Left forelimb (tissue), 1 donor: ENCODE data around the gene FRYL.
"Not testable (repeated sequence)": the region's sequence is repeated elsewhere in the genome, so short reads cannot be mapped to it uniquely, and the experiment has no call there.

Experiments used
- DNase-seq: peaks from one replicate; pipeline ENCODE4 v3.0.0-alpha.2; 2018; ENCODE audit warnings: low spot score

The FRYL gene

DNA sequence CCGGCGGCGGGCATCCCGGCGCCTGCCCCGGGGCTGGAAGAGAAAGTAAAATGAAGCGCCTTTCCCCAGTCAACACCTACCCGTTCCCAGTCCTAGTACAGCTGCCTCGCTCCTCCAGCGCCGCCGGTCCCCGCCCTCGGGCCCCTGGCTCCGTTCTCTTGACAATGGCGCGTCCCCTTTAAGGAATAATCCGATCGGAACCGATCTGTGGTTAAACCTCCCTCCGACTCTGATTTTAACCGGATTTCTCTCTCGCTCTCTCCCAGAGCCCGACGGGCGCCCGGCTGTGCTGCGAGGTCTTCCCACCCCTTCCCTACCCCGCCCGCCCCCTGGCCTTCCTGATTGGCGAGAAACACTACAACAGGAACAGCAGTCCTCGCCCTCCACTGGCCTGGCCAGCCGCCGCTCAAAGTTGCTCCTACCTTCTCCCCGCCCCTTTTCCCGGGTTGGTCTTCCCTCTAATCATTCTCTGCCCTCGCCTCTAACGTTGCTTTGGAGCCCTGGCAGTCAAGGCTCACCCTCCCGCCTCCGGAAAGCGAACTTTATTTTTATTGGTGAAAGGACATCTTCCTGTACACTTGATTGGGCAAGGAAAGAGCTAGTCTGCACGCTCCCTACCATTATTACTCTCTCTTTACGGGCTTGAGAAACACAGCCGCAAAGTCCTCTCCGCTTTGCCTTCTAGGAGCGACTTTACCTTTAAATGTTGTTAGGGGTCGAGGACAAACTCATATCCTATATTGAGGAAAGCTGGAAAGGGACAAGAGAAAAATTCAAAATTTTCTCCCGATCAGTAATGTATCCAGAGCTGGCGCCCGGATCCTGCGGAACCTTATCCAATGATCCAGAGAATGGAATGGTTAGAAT is at the start of gene FRYL:
TSS of gene FRYL (minus strand) at position 282 of the 867 bp plus-strand sequence. CDS start 145,869 bp downstream, outside the sequence.
- DNase-seq, result peak; percentile 99

DNA sequence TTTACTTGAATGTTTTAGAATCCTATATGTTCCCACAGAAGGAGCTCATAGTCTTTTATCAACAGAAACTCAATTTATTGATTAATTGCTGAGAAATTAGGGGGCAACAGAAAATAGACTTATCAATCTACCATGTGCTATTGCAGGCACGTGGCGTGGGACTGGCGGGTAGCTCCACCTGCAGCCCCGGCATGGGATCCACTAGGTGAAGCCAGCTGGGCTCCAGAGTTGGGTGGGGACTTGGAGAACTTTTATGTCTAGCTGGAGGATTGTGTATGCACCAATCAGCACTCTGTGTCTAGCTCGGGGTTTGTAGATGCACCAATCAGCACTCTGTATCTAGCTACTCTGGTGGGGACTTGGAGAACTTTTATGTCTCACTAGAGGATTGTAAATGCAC is 47.5 kb upstream of the FRYL start:
- no peak for DNase-seq

DNA sequence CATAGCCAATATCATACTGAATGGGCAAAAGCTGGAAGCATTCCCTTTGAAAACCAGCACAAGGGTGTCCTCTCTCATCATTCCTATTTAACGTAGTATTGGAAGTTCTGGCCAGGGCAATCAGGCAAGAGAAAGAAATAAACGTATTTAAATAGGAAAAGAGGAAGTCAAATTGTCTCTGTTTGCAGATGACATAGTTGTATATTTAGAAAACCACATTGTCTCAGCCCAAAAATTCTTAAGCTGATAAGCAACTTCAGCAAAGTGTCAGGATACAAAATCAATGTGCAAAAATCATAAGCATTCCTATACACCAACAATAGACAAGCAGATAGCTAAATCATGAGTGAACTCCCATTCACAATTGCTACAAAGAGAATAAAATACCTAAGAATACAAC is 41.4 kb upstream of the FRYL start:
- not testable (repeated sequence) for DNase-seq

DNA sequence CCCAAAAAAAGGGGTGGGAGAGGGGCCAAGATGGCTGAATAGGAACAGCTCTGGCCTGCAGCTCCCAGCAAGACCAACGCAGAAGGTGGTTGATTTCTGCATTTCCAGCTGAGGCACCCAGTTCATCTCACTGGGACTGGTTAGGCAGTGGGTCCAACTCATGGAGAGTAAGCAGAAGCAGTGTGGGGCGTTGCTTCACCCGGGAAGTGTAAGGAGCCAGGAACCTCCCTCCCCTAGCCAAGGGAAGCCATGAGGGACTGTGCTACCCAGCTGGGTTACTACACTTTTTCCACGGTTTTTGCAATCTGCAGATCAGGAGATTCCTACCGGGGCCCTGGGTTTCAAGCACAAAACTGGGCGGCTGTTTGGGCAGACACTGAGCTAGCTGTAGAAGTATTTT is 36.9 kb upstream of the FRYL start:
- DNase-seq, result no peak

DNA sequence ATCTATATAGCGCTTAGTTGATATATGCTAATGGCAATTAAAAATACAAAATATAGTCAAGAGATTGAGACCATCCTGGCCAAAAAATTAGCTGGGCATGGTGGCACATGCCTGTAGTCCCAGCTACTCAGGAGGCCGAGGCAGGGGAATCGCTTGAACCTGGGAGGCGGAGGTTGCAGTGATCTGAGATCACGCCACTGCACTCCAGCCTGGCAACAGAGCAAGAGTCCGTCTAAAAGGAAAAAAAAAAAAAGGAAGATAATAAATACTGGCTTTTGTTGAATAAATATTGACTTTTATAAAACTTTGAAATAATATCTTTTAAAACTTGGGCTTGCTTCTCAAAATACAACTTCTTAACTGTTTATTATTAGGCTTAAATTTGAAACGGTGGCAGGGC is 36.2 kb upstream of the FRYL start:
- not testable (repeated sequence) for DNase-seq

DNA sequence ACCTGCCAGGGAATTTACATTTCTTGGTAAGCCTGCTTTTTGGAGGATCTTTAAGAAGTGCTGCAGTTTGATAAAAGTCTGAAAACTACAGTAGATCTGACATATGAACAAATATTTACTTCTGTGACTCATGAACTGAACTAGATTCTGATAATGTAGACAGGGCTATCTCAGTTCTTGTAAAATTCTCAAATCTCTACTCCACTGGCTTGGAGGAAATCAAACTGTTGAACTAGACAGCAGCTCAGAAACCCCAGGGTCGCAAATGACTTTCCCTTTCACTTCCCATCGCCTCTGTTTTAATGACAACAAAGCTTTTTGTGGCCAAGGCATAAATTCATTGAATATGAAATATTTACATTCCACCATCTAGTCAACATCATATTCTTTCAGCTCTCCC is 35.4 kb upstream of the FRYL start:
- DNase-seq, result no peak

DNA sequence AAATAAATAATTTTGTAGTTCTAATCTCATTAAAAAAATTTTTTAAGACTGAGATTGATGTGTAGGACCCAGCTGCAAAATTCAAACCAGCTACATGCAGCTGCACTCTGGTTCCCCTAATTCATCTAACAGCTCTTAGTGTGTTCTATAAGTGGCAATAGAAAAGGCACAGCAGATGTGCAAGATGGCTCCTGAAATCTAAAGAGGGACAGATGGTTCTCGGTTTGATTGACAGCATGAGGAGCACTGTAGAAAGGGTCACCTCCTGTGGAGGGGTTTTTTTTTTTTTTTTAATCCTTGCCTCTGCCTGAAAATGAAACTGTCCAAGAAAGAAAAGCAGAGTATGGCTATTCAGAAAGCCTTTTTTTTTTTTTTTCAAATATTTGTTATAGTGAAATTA is 33.9 kb upstream of the FRYL start:
- DNase-seq, result no peak

DNA sequence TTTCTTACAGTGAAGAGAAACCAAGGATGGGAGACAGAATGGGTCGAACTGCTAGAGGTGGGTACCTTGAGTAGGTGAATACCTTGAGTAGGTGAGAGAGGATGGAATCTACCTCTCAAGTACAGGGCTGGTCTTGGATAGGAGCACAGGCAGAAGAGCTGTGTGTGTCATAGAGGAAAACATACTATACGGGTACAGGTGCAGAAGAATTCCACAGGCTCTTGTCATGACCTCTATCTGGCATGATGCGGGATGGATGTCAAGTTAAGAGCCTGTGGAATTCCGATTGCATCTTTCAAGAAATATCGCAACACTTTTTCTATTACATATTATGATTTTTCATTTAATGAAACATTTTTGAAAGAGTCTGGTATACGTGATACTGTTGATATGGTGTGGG is 32.8 kb upstream of the FRYL start:
- DNase-seq, result no peak

DNA sequence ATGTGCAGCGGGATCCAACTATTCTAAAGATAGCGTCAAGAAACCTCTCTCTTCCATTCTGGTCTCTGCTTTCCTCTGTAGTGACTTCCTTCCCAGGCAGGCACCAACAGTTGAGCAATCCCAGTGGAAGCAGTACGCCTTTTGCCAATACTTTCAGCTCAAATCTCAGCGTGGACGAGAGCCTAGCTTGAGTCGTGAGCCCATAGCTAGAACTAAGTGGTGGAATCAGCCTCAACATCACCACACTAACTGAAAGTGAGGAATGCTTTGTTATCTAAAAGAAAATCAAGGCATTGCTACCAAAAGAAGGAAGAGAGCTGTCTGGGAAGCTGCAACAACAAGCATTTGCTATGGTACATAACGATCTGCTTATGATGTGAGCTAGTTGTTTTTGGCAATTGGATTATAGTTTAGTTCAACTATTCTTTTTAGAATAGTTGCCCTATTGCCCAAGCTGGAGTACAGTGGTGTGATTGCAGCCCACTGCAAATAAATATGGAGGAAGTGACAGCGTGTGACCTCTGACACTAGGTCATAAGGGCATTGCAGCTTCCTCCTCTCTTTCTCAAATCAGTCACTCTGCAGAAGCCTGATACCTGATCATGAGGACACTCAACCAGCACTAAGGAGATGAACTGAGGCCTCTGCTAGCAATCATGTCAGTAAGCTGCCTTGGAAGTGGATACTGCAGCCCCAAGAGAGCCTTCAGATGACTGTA is 24.7 kb upstream of the FRYL start:
- no peak for DNase-seq

DNA sequence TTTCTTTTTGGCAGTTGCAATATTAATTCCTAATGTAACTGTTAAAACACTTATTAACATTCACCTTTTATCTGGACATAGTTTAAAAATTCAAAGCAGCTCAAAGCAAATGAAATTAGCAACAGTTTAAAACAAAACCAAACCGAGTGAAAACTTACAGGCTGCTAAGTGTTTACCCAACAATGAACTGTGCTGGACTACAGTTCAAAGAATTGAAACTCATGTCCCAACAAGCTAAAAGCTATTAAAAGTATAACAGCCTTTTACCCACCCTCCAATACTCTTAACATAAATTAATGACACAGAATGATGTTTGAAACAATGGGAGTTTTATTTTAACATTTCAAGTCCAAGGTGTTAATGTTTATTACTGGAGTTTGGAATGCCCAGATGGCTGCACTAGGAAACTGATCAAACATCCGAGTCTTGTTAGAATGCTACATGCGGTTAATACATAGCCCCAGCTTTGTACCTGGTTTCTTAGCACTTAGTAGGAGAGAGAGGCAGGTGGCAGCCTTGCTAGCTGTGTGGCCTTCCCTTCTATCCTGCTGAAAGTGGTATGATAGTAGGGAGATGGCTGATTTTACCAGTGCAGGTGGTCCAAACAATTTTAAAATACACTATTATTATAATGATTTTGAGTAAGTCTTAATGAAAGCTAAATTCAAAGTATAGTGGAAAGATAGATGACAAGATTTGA is 21.1 kb upstream of the FRYL start:
- no peak for DNase-seq

DNA sequence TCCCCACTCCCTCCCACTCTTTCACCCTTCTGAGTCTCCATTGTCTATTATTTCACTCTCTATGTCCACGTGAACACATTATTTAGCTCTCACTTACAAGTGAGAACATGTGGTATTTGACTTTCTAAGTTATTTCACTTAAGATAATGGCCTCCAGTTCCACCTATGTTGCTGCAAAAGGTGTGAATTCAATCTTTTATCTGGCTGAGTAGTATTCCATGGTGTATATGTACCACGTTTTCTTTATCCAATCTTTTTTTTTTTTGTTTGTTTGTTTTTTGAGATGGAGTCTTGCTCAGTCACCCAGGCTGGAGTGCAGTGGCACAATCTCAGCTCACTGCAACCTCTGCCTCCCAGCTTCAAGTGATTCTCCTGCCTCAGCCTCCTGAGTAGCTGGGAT is 20.1 kb upstream of the FRYL start:
- not testable (repeated sequence) for DNase-seq

DNA sequence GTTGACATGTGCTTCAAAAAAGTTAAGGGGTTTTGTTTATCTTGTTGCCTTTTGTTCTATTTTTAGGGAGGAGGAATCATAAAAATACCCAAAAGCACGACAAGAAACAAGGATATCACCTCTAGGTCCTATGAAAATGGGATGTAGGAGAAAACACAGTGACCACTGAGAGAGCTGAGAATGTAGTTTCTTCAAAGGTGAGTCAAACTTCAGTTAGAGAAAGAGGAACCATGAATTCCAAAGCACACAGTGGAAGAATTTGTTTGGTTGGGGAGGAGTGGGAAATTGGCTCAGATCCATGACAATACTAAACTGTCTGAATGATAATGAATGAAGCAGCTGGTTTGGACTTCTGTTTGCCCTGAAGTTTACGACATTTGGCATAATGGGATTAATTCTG is 19.1 kb upstream of the FRYL start:
- DNase-seq, result no peak

DNA sequence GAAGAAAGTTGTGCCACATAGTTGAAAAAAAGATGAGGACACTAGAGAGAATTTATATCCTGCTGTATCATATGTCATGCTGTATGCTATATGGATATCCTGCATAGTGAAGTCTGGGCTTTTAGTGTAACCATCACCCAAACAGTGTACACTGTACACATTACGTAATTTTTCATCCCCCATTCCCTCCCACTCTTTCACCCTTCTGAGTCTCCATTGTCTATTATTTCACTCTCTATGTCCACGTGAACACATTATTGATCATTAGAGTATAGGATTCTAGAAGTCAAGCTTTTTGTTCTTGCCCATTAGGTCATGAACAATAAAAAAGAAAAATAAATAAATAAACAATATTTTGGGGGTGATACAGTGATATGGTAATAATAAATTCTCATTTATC is 18.0 kb upstream of the FRYL start:
- no peak for DNase-seq

DNA sequence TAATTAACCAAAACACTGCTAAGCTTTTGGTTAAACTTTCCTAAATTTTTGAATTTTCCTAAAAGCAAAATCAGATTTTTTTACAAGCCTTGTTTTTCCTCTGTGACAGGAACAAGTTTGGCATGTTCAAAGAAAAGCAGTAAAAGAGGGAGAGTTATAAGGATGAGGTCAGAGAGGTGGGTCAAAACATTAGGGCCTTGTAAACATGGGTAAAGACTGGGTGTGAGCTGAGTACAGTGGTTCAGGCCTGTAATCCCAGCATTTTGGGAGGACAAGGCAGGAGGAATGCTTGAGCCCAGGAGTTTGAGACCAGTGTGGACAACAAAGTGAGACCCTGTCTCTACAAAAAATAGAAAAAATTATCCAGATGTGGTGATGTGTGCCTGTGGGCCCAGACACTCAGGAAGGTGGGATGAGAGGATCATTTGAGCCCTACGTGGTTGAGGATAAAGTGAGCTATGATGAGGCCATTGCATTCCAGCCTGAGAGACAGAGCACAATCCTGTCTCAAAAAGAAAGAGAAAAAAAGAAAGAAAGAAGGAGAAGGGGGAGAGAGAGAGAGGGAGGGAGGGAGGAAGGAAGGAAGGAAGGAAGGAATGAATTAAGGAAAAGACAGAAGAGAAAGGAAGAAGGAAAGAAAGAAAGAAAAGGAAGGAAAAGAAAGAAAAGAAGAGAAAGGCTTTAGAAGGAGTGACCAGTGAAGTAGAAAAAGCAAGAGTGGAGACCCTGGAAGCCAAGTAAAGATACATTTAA is 17.0 kb upstream of the FRYL start:
- DNase-seq, result no peak

DNA sequence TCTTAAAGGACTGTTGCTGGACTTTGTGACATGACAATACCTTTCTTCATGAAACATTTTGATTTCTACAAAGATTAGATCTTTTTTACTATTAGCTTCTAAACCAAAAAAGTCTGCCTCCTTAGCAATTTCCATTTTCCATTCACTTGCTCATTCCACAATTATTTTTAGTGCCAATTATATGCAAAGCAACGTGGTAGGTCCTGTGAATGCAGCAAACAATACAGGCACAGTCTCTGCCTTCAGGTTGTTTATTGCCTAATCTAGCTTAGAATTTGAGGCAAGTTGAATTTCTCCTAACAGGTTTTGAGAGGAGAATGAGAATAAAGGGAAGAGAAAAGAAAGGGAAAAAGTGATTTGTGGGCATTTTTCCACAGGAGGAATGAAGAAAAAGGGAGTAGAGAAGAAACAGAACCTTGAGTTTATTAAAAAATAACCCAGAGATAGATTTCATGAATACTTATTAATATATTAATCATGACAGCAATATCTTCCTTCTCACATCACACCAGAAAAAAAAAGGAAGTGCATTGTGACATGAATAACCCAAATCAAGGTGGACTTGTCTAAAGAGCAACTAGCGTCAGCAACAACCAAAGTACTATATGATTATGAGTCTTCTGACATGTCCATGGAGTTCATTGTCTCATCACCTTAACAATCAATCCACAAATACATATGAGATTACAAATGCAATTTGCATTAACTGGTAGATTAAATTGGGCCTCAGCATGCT is 16.3 kb upstream of the FRYL start:
- DNase-seq, result no peak

DNA sequence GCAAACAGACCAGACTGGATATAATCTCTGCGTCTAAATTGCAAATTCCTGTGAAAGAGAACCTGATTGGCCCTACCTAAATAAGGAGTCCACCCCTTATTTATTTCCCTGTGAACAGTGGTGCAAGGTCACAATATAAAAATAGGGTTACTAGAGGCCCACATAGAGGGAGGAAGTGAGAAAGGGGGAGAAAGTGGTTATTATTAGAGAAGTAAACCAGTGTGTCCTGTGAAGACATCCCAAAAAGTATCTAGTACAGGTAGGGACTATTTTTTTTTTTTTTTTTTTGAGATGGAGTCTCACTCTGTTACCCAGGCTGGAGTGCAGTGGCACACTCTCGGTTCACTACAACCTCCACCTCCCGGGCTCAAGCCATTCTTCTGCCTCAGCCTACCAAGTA is 15.0 kb upstream of the FRYL start:
- no peak for DNase-seq

DNA sequence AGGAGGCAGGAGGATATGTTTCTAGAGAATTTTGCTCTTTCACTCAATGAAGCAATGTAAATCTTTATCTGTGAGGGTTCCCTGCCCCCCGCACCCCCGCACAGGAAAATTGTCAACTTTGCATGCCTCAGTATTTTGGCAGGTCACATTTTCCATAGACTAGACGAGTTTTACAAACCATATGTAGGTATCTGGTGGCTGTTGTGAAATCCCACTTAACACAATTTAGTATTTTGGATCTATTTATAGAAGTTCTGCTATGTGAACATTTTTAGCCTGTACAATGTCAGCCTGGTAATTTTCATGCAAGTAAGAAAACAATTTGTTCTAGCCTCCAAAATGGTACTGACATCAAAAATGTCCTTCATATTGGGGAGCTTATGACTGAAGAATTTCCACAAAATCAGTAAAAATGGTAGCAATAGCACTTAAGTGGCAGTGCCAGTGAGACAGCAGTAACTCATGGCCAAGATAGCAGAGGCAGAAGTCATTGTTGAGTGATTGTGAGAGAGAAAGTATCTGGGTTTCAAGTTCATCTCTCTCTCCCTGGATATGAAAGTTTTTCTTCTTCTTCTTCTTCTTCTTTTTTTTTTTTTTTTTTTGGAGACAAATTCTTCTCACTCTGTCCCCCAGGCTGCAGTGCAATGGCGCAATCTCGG is 12.4 kb upstream of the FRYL start:
- DNase-seq, result no peak

DNA sequence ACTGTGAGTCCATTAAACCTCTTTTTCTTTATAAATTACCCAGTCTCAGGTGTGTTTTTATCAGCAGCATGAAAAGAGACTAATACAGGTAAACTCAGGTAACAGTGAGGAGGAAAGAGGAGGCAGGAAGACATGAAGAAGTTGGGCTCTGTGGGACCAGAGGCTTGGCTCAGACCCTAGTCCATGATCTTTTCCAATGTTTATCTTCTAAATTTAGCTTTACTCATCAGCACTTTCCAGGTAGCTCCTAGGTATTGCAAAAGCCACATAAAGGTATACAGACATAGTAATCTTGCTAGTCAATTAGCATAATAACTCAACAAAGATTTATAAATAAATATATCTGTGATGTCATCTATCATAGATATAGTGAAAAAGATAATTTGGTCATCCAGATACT is 11.2 kb upstream of the FRYL start:
- no peak for DNase-seq

DNA sequence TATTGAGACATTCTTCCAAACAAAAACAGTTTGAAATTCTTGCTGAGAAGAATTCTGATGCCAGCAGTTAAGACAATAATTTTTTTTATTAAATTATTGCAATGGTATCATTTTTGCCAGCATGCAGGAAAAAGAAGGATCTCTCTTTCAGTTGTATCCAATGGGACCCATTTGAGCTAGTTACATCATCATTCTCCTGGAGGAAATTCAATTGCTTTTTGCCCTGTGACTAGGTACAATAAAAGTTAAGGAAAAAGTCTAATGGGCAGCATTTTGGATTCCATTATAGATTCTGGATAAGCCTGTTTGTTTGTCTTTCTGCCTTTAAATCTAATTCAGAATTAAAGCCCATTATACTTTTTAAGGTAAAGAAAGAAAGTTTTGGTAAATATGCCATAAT is 10.5 kb upstream of the FRYL start:
- no peak for DNase-seq

DNA sequence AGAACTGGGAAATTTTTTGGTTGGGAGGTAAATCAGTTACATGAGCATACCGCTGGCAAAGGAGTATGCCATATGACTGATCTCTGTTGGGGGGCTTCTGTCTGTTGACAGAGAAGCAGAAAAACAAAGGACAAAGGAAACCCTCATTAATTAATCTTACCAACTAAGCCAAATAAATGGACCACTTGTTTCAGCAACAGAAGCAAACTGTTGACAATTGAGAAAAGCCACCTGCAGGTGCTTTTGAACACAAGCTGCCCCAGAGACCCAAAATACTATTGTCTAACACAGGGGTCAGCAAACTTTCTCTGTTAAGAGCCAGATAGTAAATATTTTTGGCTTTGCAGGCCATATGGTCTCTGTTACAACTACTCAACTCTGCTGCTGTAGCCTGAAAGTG is 7.0 kb upstream of the FRYL start:
- no peak for DNase-seq

DNA sequence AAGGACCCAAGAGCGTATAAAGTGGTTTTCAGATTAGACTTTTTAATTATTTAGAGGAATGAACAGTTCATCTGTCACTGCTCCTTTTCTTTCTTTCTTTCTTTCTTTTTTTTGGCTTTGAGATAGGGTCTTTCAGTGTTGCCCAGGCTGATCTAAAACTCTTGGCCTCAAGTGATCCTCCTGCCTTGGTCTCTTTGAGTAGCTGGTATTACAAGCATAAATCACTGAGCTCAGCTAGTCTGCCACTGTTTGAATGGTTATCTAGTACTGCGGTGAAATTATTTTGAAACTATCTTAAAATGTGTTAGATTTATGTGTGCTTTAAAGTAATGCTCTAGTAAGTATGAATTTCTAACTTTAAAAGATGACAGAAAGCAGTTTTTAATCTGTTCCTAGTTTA is 6.5 kb upstream of the FRYL start:
- no peak for DNase-seq
